ENCODE results near the gene MUSK. TPM values are rescaled to one million over a fixed set of nuclear protein-coding genes. Genes with fewer than 3 reads are reported as not detected.
"Not testable (repeated sequence)": the region's sequence is repeated elsewhere in the genome, so short reads cannot be mapped to it uniquely, and the experiment has no call there.

The MUSK gene
- total and polyA plus RNA-seq, 2 of the 8 experiments (the other 6 are each of a cell fraction or from before 2014, with no cell fraction given): not detected

DNA sequence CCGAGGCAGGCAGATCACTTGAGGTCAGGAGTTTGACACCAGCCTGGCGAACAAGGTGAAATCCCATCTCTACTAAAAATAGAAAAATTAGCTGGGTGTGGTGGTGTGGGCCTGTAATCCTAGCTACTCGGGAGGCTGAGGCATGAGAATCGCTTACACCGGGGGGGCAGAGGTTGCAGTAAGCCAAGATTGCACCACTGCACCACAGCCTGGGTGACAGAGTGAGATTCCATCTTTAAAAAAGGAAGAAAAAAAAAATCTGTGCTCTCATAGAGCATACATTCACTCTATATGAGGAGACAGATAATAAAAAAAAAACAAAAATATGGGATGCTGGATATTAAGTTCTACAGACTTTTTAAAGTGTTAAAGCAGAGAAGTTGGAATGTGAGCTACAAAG is 119.8 kb downstream of the MUSK start:
- H3K9ac ChIP-seq (replicated peaks in 1 of 4; ENCODE audit: extremely low read depth in 1 of 4, low read depth in 3 of 4, low read length in 3 of 4); H2BK15ac ChIP-seq (ENCODE audit: low read length); H3K4ac ChIP-seq (replicated peaks; ENCODE audit: insufficient read length, low read depth, low read length); H3K79me2 ChIP-seq (ENCODE audit: control insufficient read depth in 1 of 2, insufficient read depth in 2 of 2, low read length in 2 of 2); H3K14ac ChIP-seq (ENCODE audit: insufficient read length); H3K23ac ChIP-seq (ENCODE audit: insufficient read length); H3K4me3 ChIP-seq (ENCODE audit: extremely low read depth in 1 of 4, insufficient read depth in 2 of 4, low read depth in 3 of 4, low read length in 4 of 4); H4K20me1 ChIP-seq (replicated peaks in 1 of 2; ENCODE audit: control insufficient read depth in 1 of 2, insufficient read depth in 2 of 2, low read length in 2 of 2); H2BK120ac ChIP-seq (replicated peaks; ENCODE audit: low read depth, low read length); H3K79me1 ChIP-seq (ENCODE audit: low read depth, low read length); H3K18ac ChIP-seq (ENCODE audit: extremely low read depth, low read length); H3K36me3 ChIP-seq (ENCODE audit: control insufficient read depth in 2 of 4, insufficient read depth in 4 of 4, low read length in 3 of 4); CTCF ChIA-PET (ENCODE audit: partially characterized antibody); H4K91ac ChIP-seq (replicated peaks; ENCODE audit: insufficient read length, low read length); H2BK5ac ChIP-seq (ENCODE audit: low read depth, low read length); H3K27ac ChIP-seq (ENCODE audit: low read depth, low read length); H3K4me1 ChIP-seq (replicated peaks in 1 of 4; ENCODE audit: control insufficient read depth in 3 of 4, insufficient read depth in 4 of 4, low read length in 3 of 4); H4K5ac ChIP-seq (ENCODE audit: insufficient read length, low read depth, low read length); H3K4me2 ChIP-seq (ENCODE audit: insufficient read depth in 1 of 2, low read depth in 2 of 2, low read length in 2 of 2); H3K9me3 ChIP-seq (ENCODE audit: insufficient read depth in 2 of 2, low read depth in 1 of 2, low read length in 1 of 2); H2AK5ac ChIP-seq (ENCODE audit: low read depth, low read length); FAIRE-seq; DNase-seq (ENCODE audit: low read depth in 1 of 2, low spot score in 2 of 2); H2BK12ac ChIP-seq (ENCODE audit: low read depth, low read length); H4K8ac ChIP-seq (ENCODE audit: extremely low read depth, insufficient read depth, low read length); H3K23me2 ChIP-seq (ENCODE audit: low read depth, low read length); H2AFZ ChIP-seq (ENCODE audit: low read length); H3K27me3 ChIP-seq (replicated peaks in 1 of 4; ENCODE audit: control insufficient read depth in 3 of 4, extremely low read depth in 1 of 4, insufficient read depth in 3 of 4, low read length in 3 of 4); H2BK20ac ChIP-seq (ENCODE audit: low read length); POLR2A ChIA-PET (ENCODE audit: partially characterized antibody); H3K56ac ChIP-seq (replicated peaks; ENCODE audit: insufficient read length, low read depth, low read length): not testable (repeated sequence)
- 94% methylated on average over 5 of the region's 5 CpGs; no CpG with 5 or more reads in 1 of the 2 experiments for WGBS, 2 experiments (ENCODE audit: extremely low coverage in 1 of 2, insufficient coverage in 1 of 2, insufficient read length in 1 of 2, insufficient replicate concordance in 2 of 2, low coverage in 1 of 2, low lambda C conversion rate in 2 of 2, missing lambda C conversion rate in 1 of 2)
